K562 (cell line): Measurements from ENCODE around the gene TRANK1. TPM values are rescaled to one million over a fixed set of nuclear protein-coding genes. Genes with fewer than 3 reads are reported as not detected.

ENCODE experiments used
- BRD9 ChIP-seq: fragments of 450-650 bp; IDR thresholded peaks from 2 replicates; pipeline ENCODE4 v1.6.1; 2018; ENCODE audit warnings: low read depth; ENCODE audit not compliant: partially characterized antibody
- CHAMP1 ChIP-seq: fragments of 450-650 bp; IDR thresholded peaks from 2 replicates; pipeline ENCODE4 v1.6.1; 2016; ENCODE audit warnings: mild to moderate bottlenecking
- DMBX1 ChIP-seq: fragments of 250-450 bp; sonication (Bioruptor Pico); IDR thresholded peaks from 2 replicates; pipeline ENCODE4 v1.8.0; 2022; ENCODE audit warnings: inconsistent platforms, mild to moderate bottlenecking, moderate library complexity, borderline replicate concordance
- GABPB1 ChIP-seq: sonication (generic); formaldehyde crosslinking; IDR thresholded peaks from 2 replicates; pipeline ENCODE4 v1.8.0; 2022; ENCODE audit warnings: mild to moderate bottlenecking, missing genetic modification reagents
- HIVEP1 ChIP-seq: fragments of 250-450 bp; sonication (Bioruptor Pico); IDR thresholded peaks from 2 replicates; pipeline ENCODE4 v1.4.0; 2020; ENCODE audit warnings: mild to moderate bottlenecking
- NCOA4 ChIP-seq: fragments of 450-650 bp; IDR thresholded peaks from 2 replicates; pipeline ENCODE4 v1.6.1; 2018; ENCODE audit warnings: mild to moderate bottlenecking; ENCODE audit not compliant: partially characterized antibody
- TGIF2 ChIP-seq: sonication (generic); formaldehyde crosslinking; IDR thresholded peaks from 2 replicates; pipeline ENCODE4 v1.8.1; 2022; ENCODE audit warnings: mild to moderate bottlenecking, missing genetic modification reagents, moderate library complexity
- THAP12 ChIP-seq: fragments of 250-450 bp; sonication (Bioruptor Pico); IDR thresholded peaks from 2 replicates; pipeline ENCODE4 v1.9.0; 2021; ENCODE audit warnings: mild to moderate bottlenecking, inconsistent platforms
- THRAP3 ChIP-seq: fragments of 450-650 bp; IDR thresholded peaks from 2 replicates; pipeline ENCODE4 v1.6.1; 2016; ENCODE audit warnings: mild to moderate bottlenecking, inconsistent platforms, borderline replicate concordance
- U2AF2 ChIP-seq: fragments of 200-400 bp; formaldehyde crosslinking; optimal IDR thresholded peaks from 2 replicates; pipeline ENCODE3; 2017; ENCODE audit warnings: low read depth, mild to moderate bottlenecking, low read length
- ZNF75A ChIP-seq: fragments of 450-650 bp; formaldehyde crosslinking; IDR thresholded peaks from 2 replicates; pipeline ENCODE4 v1.4.0; 2020; ENCODE audit warnings: mild to moderate bottlenecking
- ZNF778 ChIP-seq: fragments of 450-650 bp; formaldehyde crosslinking; IDR thresholded peaks from 2 replicates; pipeline ENCODE4 v1.4.0; 2020; ENCODE audit warnings: mild to moderate bottlenecking, moderate library complexity
- polyA plus RNA-seq, 8 experiments: library from polyadenylated mRNA; depleted of rRNA in 4 of 8; stranded (reverse) in 5 of 8; unstranded in 3 of 8; fragments of >200 nt; fragmentation: Nextera tagmentation in 2 of 8; fragmentation: Illumina TruSeq in 1 of 8; extraction: Ambion mirVana in 2 of 8; extraction: Trizol in 1 of 8; gene quantifications; 2 replicates each; pipeline versions ENCODE4 v1.2.1 to v1.2.3, GENCODE V29; 2011 to 2014; ENCODE audit warnings: inconsistent platforms in 1 of 8, missing spikeins in 1 of 8
- total RNA-seq, 7 experiments: library from RNA; depleted of rRNA in 6 of 7; stranded (reverse); fragments of >200 nt in 6 of 7; fragmentation: Illumina TruSeq in 2 of 7; extraction: Trizol in 2 of 7; gene quantifications; 2 replicates each; pipeline versions ENCODE4 v1.2.1 to v1.2.3, GENCODE V29; 2011 to 2021; ENCODE audit warnings: low replicate concordance in 1 of 7
- TF ChIP-seq, protein P1 (sequence below): conservative IDR thresholded peaks from 2 replicates; pipeline ENCODE4 v1.6.1; 2011; ENCODE audit warnings: low read depth, mild to moderate bottlenecking, low read length; ENCODE audit not compliant: control insufficient read depth

The TRANK1 gene
- total and polyA plus RNA-seq, 9 of the 15 experiments (the other 6 are each of a cell fraction or from before 2014, with no cell fraction given), result 0.41 to 5.3 (median 2.1) TPM

- TF ChIP-seq NCOA4 (no peak), THRAP3 (no peak), HIVEP1 (CRISPR knock-in tag) (no peak), U2AF2 (no peak), ZNF778 (CRISPR knock-in tag) (no peak), ZNF75A (no peak), GABPB1 (CRISPR knock-in tag) (no peak), BRD9 (no peak), DMBX1 (CRISPR knock-in tag) (no peak), CHAMP1 (no peak), THAP12 (CRISPR knock-in tag) (no peak), TGIF2 (CRISPR knock-in tag) (no peak)
- TF ChIP-seq, protein P1, sequence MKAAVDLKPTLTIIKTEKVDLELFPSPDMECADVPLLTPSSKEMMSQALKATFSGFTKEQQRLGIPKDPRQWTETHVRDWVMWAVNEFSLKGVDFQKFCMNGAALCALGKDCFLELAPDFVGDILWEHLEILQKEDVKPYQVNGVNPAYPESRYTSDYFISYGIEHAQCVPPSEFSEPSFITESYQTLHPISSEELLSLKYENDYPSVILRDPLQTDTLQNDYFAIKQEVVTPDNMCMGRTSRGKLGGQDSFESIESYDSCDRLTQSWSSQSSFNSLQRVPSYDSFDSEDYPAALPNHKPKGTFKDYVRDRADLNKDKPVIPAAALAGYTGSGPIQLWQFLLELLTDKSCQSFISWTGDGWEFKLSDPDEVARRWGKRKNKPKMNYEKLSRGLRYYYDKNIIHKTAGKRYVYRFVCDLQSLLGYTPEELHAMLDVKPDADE, result no peak
Observed at GRCh38 chr3:36954452-36955134, 9.7 kb upstream of the TRANK1 start (continued).
